H1 (cell line): Measurements from ENCODE around the gene NCBP2. TPM values are rescaled to one million over a fixed set of nuclear protein-coding genes. Genes with fewer than 3 reads are reported as not detected.

Source experiments
- BRCA1 ChIP-seq: IDR thresholded peaks from 2 replicates; pipeline ENCODE4 v1.6.1; 2012; ENCODE audit warnings: low read depth, low read length, improper control_type of control experiment
- CHD2 ChIP-seq: IDR thresholded peaks from 2 replicates; pipeline ENCODE4 v1.6.1; 2012; ENCODE audit warnings: low read length, improper control_type of control experiment
- CREB1 ChIP-seq: IDR thresholded peaks from 2 replicates; pipeline ENCODE4 v1.6.1; 2012; ENCODE audit warnings: inconsistent platforms
- CTCF ChIP-seq, 3 experiments: IDR thresholded peaks; 1 replicate in 2 of 3; 2 replicates in 1 of 3; pipeline versions ENCODE4 v1.5.1 to v1.6.1; 2011; ENCODE audit warnings: low read length in 3 of 3, mild to moderate bottlenecking in 3 of 3, inconsistent platforms in 2 of 3, low read depth in 1 of 3, moderate library complexity in 1 of 3; ENCODE audit not compliant: insufficient read depth in 1 of 3; ENCODE audit errors: control extremely low read depth in 1 of 3
- EGR1 ChIP-seq: IDR thresholded peaks from 2 replicates; pipeline ENCODE4 v1.6.1; 2011; ENCODE audit warnings: low read depth, low read length, borderline replicate concordance
- GABPA ChIP-seq: IDR thresholded peaks from 2 replicates; pipeline ENCODE4 v1.6.1; 2011; ENCODE audit warnings: mild to moderate bottlenecking, low read length, moderate library complexity, borderline replicate concordance; ENCODE audit not compliant: insufficient read depth
- JUN ChIP-seq: IDR thresholded peaks from 2 replicates; pipeline ENCODE4 v1.6.1; 2011; ENCODE audit warnings: low read depth, mild to moderate bottlenecking, improper control_type of control experiment, low read length
- KDM1A ChIP-seq: fragments of 200-600, 300-600 bp; sonication (generic); IDR thresholded peaks from 2 replicates; pipeline ENCODE4 v1.7.1; 2016; ENCODE audit warnings: mild to moderate bottlenecking, low read length, borderline replicate concordance
- KDM4A ChIP-seq: IDR thresholded peaks from one replicate; pipeline ENCODE4 v1.7.1; 2012; ENCODE audit warnings: low read depth, mild to moderate bottlenecking, moderate library complexity, low read length, inconsistent platforms; ENCODE audit not compliant: severe bottlenecking
- KDM5A ChIP-seq: fragments of 200-600 bp; IDR thresholded peaks from 2 replicates; pipeline ENCODE4 v1.7.1; 2012; ENCODE audit warnings: mild to moderate bottlenecking, low read length, inconsistent platforms, mixed read lengths
- MAFK ChIP-seq: IDR thresholded peaks from 2 replicates; pipeline ENCODE4 v1.6.1; 2012; ENCODE audit warnings: low read depth, mild to moderate bottlenecking, improper control_type of control experiment, low read length
- POLR2A ChIP-seq, 2 experiments: IDR thresholded peaks; 1 replicate in 1 of 2; 2 replicates in 1 of 2; pipeline ENCODE4 v1.6.1; 2011; ENCODE audit warnings: low read depth in 2 of 2, low read length in 2 of 2, mild to moderate bottlenecking in 2 of 2; ENCODE audit errors: control extremely low read depth in 1 of 2
- POLR2AphosphoS5 ChIP-seq: IDR thresholded peaks from 2 replicates; pipeline ENCODE4 v1.6.1; 2011; ENCODE audit warnings: low read depth, low read length
- RFX5 ChIP-seq: IDR thresholded peaks from 2 replicates; pipeline ENCODE4 v1.6.1; 2011; ENCODE audit warnings: low read depth, low read length, improper control_type of control experiment, borderline replicate concordance
- SIX5 ChIP-seq: IDR thresholded peaks from 2 replicates; pipeline ENCODE4 v1.6.1; 2011; ENCODE audit warnings: mild to moderate bottlenecking, low read depth, low read length
- SP1 ChIP-seq: IDR thresholded peaks from 2 replicates; pipeline ENCODE4 v1.6.1; 2011; ENCODE audit warnings: low read depth, low read length
- SRF ChIP-seq: IDR thresholded peaks from 2 replicates; pipeline ENCODE4 v1.6.1; 2011; ENCODE audit warnings: mild to moderate bottlenecking, low read depth, low read length, moderate library complexity
- SUZ12 ChIP-seq: fragments of 200-600 bp; sonication (generic); IDR thresholded peaks from 2 replicates; pipeline ENCODE4 v1.6.1; 2012; ENCODE audit warnings: mild to moderate bottlenecking, inconsistent platforms, low read length, moderate library complexity, mixed read lengths
- TAF1 ChIP-seq: IDR thresholded peaks from 2 replicates; pipeline ENCODE4 v1.6.1; 2011; ENCODE audit warnings: mild to moderate bottlenecking, low read depth, low read length
- TAF7 ChIP-seq: optimal IDR thresholded peaks from 2 replicates; pipeline ENCODE3; 2011; ENCODE audit warnings: low read depth, mild to moderate bottlenecking, inconsistent platforms, low read length, moderate library complexity, borderline replicate concordance
- TEAD4 ChIP-seq: IDR thresholded peaks from 2 replicates; pipeline ENCODE4 v1.6.1; 2012; ENCODE audit warnings: low read depth, low read length, inconsistent platforms, mixed read lengths
- polyA plus RNA-seq, 7 experiments: library from polyadenylated mRNA; depleted of rRNA in 3 of 7; stranded (reverse) in 5 of 7; unstranded in 2 of 7; fragments of >200 nt in 5 of 7; fragments of 200-250 nt in 2 of 7; gene quantifications; 1 replicate in 5 of 7; 2 replicates in 1 of 7; 4 replicates in 1 of 7; pipeline versions ENCODE4 v1.2.1 to v1.2.3, GENCODE V29; 2011 to 2013; ENCODE audit warnings: missing spikeins in 2 of 7, mixed read lengths in 2 of 7
- total RNA-seq: library from RNA; stranded (reverse); fragmentation: NEBNext Ultra II Directional; extraction: Animal tissue kit (Norgen Biotek cat#: 25700); gene quantifications from 2 replicates; pipeline ENCODE4 v1.2.1, GENCODE V29; 2021

NCBP2 gene
- total and polyA plus RNA-seq, 2 of the 8 experiments (the other 6 are each of a cell fraction or from before 2014, with no cell fraction given) = 34.1 to 100 TPM

DNA sequence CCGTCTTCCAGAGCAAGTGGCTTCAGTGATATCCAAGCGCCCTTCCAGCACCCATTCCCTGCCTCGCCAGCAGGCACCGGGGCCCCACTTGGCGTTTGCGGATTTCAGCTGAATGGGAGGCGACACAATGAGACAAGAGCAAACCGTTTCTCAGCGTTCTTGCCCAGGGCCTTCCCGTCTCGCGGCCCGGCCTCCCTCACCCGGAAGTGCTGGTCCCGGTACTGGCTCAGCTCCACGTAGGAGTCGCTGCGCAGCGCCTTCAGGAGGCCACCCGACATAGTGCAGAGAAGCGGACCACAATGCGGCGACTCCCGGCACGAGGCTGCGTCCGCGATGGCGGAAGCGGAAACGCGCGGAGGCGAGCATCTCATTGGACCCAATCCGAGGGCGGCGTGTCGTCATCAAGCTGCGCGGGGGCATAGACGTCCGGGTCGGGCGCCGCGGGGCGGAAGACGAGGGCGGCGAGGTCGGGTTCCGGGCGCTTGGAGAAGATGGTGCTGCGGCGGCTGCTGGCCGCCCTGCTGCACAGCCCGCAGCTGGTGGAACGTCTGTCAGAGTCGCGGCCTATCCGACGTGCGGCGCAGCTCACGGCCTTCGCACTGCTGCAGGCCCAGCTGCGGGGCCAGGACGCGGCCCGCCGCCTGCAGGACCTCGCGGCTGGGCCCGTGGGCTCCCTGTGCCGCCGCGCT lies at the start of gene NCBP2 (continued):
- TF ChIP-seq KDM5A = peak; percentile 79
- peak; percentile 84; the same call in 1 of the 2 replicates for TF ChIP-seq GABPA
- TF ChIP-seq CTCF (IDR thresholded peaks at IDR 0.05; ENCODE audit: control extremely low read depth in 1 of 3, insufficient read depth in 1 of 3, low read depth in 1 of 3, low read length in 3 of 3) = peak; percentile 74 to 84 (median 79)
- peak; percentile 53; the same call in 1 of the 2 replicates for TF ChIP-seq EGR1
- peak; percentile 93 for TF ChIP-seq TAF1
- TF ChIP-seq SIX5 = no peak
- no peak for TF ChIP-seq KDM1A
- TF ChIP-seq JUN = no peak
- TF ChIP-seq MAFK = no peak
- TF ChIP-seq RFX5 = no peak
- TF ChIP-seq CREB1 = peak; percentile 99
- peak; percentile 95 for TF ChIP-seq POLR2AphosphoS5
- TF ChIP-seq TAF7 = peak; percentile 87
- 0 out of 2 replicates have a peak, but pooled peaks have one; percentile 11 for TF ChIP-seq TEAD4
- peak; percentile 83 for TF ChIP-seq SRF
- no peak; the same call in 1 of the 2 replicates for TF ChIP-seq BRCA1
- no peak for TF ChIP-seq SUZ12
- no peak for TF ChIP-seq SP1
- TF ChIP-seq POLR2A (IDR thresholded peaks at IDR 0.05; ENCODE audit: control extremely low read depth in 1 of 2, low read depth in 2 of 2, low read length in 2 of 2) = peak; percentile 84 to 94
- peak; percentile 96 for TF ChIP-seq KDM4A
- peak; percentile 66; the same call in 1 of the 2 replicates for TF ChIP-seq CHD2
